Measurements from ENCODE around the gene TMEM9.

Gene TMEM9

DNA sequence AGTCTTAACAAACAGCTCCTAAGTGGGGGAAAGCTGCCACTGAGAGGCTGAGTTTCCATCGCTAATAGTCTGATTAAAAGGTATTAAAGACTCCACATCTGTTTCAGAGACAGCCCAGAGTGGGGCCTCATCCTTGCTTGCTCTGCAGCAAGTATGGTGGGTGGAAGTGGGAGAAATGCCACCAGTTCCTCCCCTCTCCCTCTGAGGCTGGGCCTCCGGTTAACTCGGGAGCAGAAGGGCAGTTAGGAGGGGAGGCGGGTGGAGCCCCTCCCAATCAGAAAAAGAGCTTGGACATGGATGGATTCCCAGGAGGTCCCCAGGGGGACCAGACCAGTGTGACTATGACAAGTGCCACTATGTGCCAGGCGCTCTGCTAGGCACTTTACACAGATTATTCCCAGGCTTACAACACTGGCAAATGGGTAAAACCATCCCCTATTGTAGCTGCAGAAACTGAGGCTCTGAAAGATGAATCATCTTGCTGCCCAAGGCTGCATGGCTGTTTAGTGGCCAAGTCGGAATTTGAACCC, 15.9 kb downstream of the TMEM9 start (continued):
- TF ChIP-seq, protein P1, sequence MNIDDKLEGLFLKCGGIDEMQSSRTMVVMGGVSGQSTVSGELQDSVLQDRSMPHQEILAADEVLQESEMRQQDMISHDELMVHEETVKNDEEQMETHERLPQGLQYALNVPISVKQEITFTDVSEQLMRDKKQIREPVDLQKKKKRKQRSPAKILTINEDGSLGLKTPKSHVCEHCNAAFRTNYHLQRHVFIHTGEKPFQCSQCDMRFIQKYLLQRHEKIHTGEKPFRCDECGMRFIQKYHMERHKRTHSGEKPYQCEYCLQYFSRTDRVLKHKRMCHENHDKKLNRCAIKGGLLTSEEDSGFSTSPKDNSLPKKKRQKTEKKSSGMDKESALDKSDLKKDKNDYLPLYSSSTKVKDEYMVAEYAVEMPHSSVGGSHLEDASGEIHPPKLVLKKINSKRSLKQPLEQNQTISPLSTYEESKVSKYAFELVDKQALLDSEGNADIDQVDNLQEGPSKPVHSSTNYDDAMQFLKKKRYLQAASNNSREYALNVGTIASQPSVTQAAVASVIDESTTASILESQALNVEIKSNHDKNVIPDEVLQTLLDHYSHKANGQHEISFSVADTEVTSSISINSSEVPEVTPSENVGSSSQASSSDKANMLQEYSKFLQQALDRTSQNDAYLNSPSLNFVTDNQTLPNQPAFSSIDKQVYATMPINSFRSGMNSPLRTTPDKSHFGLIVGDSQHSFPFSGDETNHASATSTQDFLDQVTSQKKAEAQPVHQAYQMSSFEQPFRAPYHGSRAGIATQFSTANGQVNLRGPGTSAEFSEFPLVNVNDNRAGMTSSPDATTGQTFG (tag by site-specific recombination; IDR thresholded peaks at IDR 0.05; ENCODE audit: borderline replicate concordance): no peak
- TF ChIP-seq ZBTB20 (tag by site-specific recombination; IDR thresholded peaks at IDR 0.05) (no peak), ZNF837 (tag by site-specific recombination; IDR thresholded peaks at IDR 0.05) (no peak)
- TF ChIP-seq, protein P2, sequence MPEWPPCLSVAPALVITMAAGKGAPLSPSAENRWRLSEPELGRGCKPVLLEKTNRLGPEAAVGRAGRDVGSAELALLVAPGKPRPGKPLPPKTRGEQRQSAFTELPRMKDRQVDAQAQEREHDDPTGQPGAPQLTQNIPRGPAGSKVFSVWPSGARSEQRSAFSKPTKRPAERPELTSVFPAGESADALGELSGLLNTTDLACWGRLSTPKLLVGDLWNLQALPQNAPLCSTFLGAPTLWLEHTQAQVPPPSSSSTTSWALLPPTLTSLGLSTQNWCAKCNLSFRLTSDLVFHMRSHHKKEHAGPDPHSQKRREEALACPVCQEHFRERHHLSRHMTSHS (tag by site-specific recombination; IDR thresholded peaks at IDR 0.05): no peak

DNA sequence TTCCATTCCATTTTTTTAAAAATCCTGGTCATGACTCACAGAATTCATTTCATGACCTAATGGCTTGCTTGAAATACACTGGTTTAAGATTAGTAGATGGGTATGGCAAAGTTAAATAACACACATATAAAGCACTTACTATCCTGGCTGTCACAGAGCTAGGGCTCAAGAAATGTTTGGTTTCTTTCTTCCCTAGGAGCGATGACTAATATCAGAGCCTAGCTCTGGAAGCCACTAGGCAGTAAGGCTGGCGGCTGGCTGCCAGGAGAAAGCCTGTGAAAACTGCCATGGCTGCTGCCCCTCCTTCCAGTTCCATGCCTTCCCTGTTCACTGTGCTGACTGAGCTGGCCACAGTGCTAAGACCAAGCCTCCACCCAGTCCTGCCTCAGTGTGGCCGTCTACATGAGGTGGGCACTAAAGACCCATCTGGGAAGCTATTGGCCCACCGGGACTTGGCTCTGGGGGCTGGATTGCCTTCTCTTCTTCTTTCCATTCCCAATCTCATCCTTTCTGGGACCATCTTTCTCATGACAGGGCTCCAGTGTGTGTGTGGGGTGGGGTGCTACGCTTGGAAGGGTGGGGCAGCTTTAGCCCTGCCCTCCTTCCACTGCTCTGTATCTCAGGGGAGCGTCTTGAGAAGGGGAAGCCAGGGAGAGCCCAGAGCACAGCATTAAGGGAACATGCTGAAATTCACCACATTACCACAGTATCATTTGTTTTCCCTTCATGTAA, 16.5 kb downstream of the TMEM9 start:
- Histone ChIP-seq H3K36me3 (ENCODE audit: control insufficient read depth in 2 of 2, insufficient read depth in 1 of 2, low read length in 2 of 2) (peaks cover 0 to 87% of the 10 kb centered on the region in 2 experiments; a peak in 1 of 3 replicates), H3K4me1 (ENCODE audit: control insufficient read depth, insufficient read depth, low read length) (no peaks in the 10 kb centered on the region), H3K9me3 (ENCODE audit: control insufficient read depth, insufficient read depth, low read depth, low read length) (no peaks in the 10 kb centered on the region), H3K4me3 (ENCODE audit: low read depth, low read length) (no peak overlapping the region), H3K27ac (ENCODE audit: extremely low read depth, low read depth, low read length) (no peak overlapping the region)
- POLR2A ChIA-PET: interaction anchor here (1.2 kb wide), 2 partner anchors 12 to 14 kb away, joined by 3 read pairs; no protein-coding TSS in a partner anchor
- CTCF ChIA-PET: interaction anchor here (0.7 to 2.7 kb wide), 3 partner anchors 18 to 167 kb away, joined by 3 to 11 read pairs (median 4); no protein-coding TSS in a partner anchor
- TF ChIP-seq ZNF426 (tag by site-specific recombination; IDR thresholded peaks at IDR 0.05): no peak
- no peak for TF ChIP-seq SCRT2 (tag by site-specific recombination; IDR thresholded peaks at IDR 0.05)
- peak; percentile 50; the same call in 1 of the 2 replicates for TF ChIP-seq KLF1 (tag by site-specific recombination; IDR thresholded peaks at IDR 0.05)
- TF ChIP-seq, protein P3, sequence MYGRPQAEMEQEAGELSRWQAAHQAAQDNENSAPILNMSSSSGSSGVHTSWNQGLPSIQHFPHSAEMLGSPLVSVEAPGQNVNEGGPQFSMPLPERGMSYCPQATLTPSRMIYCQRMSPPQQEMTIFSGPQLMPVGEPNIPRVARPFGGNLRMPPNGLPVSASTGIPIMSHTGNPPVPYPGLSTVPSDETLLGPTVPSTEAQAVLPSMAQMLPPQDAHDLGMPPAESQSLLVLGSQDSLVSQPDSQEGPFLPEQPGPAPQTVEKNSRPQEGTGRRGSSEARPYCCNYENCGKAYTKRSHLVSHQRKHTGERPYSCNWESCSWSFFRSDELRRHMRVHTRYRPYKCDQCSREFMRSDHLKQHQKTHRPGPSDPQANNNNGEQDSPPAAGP (tag by site-specific recombination; IDR thresholded peaks at IDR 0.05): 0 out of 2 replicates have a peak, but pooled peaks have one; percentile 17

DNA sequence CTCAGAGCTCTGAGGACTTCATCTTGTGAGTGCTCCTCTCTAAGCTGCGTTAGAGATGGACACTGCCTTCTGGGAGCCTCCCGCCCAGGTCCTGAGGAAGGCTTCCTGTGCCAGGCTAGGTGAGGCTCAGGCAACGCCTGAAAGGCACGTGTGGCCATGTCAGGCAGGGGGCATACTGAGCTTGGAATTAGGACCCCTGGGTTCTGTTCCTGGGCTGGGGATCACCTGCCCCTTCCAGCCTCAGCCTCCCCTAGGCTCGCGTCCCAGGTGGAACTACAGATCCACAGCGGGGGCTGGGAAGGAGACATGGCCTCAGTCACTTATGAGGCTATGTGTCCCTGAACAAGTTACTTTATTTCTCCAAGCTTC, 17.3 kb downstream of the TMEM9 start:
- peaks cover 0 to 80% of the 10 kb centered on the region in 2 experiments; a peak in 1 of 3 replicates for H3K36me3 ChIP-seq (ENCODE audit: control insufficient read depth in 2 of 2, insufficient read depth in 1 of 2, low read length in 2 of 2)
- POLR2A ChIA-PET: interaction anchor here (1.2 kb wide), 1 partner anchor 15 kb away, joined by 3 read pairs; no protein-coding TSS in a partner anchor
- TF ChIP-seq ZNF621 (tag by site-specific recombination; IDR thresholded peaks at IDR 0.05) (no peak), HOXA7 (CRISPR knock-in tag; IDR thresholded peaks at IDR 0.05; ENCODE audit: borderline replicate concordance) (no peak), ZNF473 (tag by site-specific recombination; IDR thresholded peaks at IDR 0.05) (no peak)
- TF ChIP-seq, protein P4, sequence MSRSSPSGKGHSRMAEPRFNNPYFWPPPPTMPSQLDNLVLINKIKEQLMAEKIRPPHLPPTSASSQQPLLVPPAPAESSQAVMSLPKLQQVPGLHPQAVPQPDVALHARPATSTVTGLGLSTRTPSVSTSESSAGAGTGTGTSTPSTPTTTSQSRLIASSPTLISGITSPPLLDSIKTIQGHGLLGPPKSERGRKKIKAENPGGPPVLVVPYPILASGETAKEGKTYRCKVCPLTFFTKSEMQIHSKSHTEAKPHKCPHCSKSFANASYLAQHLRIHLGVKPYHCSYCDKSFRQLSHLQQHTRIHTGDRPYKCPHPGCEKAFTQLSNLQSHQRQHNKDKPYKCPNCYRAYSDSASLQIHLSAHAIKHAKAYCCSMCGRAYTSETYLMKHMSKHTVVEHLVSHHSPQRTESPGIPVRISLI (tag by site-specific recombination; IDR thresholded peaks at IDR 0.05): no peak
- no peak overlapping the region for H3K27ac ChIP-seq (ENCODE audit: extremely low read depth, low read depth, low read length)
- H3K9me3 ChIP-seq (ENCODE audit: control insufficient read depth, insufficient read depth, low read depth, low read length): no peaks in the 10 kb centered on the region
- no peak overlapping the region for H3K4me3 ChIP-seq (ENCODE audit: low read depth, low read length)
- CTCF ChIA-PET: interaction anchor here (2.7 kb wide), 1 partner anchor 18 kb away, joined by 11 read pairs; no protein-coding TSS in a partner anchor
- no peaks in the 10 kb centered on the region for H3K4me1 ChIP-seq (ENCODE audit: control insufficient read depth, insufficient read depth, low read length)

Data from HEK293 (cell line).